Raji (cell line): ENCODE measurements around the gene TRIM36.

Experiments
- POLR2A ChIP-seq: IDR thresholded peaks from 2 replicates; pipeline ENCODE4 v1.6.1; 2011; ENCODE audit warnings: low read depth, low read length, control low read depth; ENCODE audit not compliant: insufficient read depth

TRIM36 gene

GRCh38 chr5:115169487-115170133, at the start of gene TRIM36:
Gene TRIM36, minus strand, starts transcription at chr5:115169908. Its CDS starts 274 bp downstream, at chr5:115169634.
- no peak for TF ChIP-seq POLR2A

- TF ChIP-seq POLR2A, result no peak
Measured at GRCh38 chr5:115214541-115214940, 44.8 kb upstream of the TRIM36 start.

DNA sequence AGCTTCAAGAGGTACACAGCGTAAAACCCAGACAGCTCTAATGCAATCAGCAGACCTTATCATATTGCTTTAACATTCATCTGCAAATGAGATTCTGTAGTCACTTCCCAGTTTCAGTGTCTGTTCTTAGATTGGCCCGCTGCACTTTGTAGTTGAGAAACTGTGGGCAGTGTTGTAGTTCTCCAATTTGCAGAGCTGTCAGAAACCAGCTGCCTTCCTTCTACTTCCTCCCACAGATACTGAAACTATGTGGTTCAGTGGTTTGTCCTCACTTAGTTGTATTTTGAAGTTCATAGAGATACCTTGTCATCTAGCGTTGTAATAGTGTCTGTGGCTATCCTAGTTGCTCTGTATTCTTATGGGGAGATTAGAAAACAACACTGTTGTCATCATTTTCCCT, 39.6 kb upstream of the TRIM36 start:
- TF ChIP-seq POLR2A, result no peak

DNA sequence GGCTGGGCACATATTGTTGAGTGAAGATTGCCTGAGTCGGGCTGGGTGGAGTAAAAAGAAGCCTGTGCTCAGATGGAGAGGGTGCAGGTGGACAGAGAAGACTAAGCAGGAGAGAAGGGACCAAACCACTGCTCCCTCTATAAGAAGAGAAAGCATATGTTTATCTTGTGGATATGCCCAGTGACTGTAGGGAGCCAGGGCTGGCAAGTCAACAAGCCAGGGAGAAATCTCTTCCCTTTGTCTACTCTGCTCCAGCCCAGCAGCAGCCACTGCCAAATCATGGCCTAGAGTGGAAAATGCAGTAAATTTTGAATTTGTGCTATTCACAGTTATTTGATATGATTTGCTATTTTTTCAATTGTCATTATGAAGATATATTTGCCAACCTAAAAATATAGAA, 33.2 kb upstream of the TRIM36 start:
- TF ChIP-seq POLR2A, result no peak

- no peak for TF ChIP-seq POLR2A
Measured at GRCh38 chr5:115196161-115196560, 26.5 kb upstream of the TRIM36 start.

- TF ChIP-seq POLR2A, result no peak
Measured at GRCh38 chr5:115194676-115195075, 25.0 kb upstream of the TRIM36 start.

- TF ChIP-seq POLR2A, result no peak
Measured at GRCh38 chr5:115193295-115193694, 23.6 kb upstream of the TRIM36 start.

DNA sequence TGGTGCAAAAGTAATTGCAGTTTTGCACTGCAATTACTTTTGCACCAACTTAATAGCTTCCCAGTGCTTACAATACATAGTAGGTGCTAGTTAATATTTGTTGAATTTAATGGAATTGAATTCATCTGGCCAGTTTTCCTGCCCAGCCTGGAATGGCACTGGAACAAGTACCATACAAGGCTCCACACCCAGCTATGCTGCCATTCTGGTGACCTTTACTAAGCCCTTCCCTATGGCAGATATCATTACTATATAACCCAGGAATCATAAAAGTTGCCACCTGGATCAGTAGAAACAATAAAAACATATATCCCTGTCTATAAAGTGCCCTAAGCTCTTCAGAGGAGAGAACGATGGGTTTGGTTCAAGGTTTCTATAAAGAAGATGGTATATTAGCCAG, 22.4 kb upstream of the TRIM36 start:
- no peak for TF ChIP-seq POLR2A

DNA sequence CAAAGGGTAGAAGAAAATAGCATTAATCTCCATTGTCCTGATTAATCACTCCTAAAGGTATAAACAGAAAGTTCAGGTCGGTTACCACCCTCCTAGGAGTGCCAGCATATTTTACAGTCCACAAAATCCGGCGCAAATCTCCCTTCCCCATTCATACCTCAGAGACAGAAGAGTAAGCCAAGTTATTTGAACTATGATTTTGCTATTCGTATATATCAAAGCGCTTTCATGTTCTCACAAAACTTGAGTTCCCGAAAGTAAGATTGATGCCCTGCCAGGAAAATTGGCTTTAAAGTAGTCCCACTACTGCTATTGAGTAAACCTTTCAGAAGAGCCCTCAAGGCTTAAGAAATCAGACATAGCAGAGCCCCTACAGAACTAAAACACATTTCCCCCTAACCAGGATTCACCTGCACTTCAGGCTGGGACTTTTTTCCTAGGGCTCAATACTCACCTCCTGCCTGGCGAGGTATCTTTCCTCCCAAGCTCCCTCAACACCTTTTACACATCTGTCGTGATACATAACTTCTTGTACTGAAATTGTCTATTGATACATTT, 21.8 kb upstream of the TRIM36 start:
- TF ChIP-seq POLR2A, result no peak

DNA sequence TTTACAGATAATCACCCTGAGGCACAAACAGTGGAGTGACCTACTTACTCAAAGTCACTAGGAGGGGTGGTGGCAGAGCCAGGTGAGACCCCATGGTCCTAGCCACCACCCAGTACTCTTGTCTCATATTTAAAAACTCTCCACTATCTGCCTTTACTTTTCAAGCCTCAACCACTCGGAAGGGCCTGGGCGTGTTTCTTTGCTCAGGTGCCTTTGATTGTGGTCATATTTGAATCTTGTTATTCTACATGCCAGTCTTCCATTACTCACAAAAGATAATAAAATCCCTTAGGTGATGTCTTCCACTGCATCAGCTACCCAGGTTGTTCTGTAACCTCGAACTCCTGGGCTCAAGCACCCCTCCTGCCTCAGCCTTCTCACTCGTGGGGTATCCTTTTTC, 20.7 kb upstream of the TRIM36 start:
- TF ChIP-seq POLR2A, result no peak

DNA sequence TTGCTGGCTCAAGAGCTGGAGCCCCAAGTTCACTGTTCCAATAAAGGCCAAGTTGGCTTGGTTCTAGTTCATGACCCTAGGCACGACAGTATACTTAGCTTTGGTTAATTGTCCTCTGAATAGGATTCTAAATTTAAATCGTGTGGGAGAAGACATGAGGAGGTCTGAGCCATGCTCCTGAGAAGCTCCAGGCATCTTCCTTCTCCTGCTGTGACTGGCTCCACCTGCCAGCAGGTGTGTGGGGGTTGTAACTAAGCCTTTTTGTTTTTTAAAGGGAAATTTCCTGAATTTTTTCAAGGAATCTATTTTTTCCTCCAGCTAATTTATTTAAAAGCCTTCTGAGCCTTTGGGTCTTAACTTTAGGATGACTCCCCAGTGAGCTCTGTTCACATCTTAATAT, 20.2 kb upstream of the TRIM36 start:
- no peak for TF ChIP-seq POLR2A

DNA sequence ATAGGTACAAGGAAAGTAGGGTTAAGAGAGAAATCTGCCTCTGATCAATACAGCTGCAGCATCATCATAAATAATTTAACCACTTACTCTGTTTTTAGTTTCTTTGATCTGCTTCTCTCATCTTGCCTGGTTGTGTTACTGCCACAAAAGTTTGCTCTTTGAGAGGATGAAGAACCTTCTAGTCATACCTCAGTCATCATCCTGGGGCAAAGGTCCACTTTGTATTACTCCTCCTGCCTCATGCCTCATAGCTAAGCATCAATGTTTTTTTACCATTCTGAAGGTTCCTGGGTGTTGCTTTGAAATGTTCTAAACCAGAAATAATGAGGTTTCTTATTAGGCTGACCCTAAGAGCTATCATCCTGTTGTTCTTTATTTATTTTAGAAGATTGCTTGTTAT, 17.1 kb upstream of the TRIM36 start:
- no peak for TF ChIP-seq POLR2A

GRCh38 chr5:115184770-115185169, 15.1 kb upstream of the TRIM36 start:
- no peak for TF ChIP-seq POLR2A

DNA sequence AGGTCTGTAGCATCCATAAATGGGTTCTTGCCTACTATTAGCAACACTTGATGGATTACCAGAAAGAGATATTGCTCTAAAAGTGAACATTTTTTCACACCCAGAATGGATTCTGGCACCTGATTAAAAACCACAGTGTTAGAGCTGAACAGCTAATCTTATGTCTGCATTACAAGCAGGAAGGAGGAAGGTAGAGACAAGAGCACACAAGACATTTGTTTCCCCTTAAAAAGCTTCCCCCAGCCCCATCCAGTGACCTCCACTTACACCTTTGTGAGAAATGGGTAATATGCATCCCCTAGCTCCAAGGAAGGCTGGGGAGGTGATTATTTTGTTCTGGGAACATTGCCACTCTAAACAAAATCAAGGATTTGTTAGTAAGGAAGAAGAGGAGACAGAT, 12.0 kb upstream of the TRIM36 start:
- no peak for TF ChIP-seq POLR2A

DNA sequence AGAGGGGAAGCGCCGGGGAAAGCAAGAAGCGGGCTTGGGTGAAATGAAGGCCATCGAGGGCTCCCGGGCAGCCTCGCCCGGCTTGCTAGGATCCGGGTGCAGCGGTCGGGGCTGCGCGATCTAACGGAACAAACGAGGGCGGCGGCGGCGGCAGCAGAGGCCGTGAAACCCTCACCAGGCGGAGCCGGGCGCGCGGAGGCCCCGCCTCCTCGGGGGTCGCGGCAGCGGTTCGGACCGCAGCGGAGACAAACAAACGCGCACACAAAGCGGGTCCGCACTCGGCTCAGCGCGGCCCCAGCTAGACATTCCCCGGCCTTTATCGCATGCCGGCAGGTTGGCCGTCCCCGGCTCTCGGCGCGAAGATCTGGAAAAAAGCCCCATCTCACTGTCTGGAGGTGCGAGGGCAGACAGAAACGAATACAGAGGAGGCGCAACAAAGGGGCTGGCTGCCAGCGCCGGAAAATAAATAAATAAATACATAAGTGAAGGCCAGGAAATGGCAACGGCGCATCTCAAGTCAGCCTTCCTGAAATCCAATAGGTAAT, 10.5 kb upstream of the TRIM36 start:
- no peak for TF ChIP-seq POLR2A

DNA sequence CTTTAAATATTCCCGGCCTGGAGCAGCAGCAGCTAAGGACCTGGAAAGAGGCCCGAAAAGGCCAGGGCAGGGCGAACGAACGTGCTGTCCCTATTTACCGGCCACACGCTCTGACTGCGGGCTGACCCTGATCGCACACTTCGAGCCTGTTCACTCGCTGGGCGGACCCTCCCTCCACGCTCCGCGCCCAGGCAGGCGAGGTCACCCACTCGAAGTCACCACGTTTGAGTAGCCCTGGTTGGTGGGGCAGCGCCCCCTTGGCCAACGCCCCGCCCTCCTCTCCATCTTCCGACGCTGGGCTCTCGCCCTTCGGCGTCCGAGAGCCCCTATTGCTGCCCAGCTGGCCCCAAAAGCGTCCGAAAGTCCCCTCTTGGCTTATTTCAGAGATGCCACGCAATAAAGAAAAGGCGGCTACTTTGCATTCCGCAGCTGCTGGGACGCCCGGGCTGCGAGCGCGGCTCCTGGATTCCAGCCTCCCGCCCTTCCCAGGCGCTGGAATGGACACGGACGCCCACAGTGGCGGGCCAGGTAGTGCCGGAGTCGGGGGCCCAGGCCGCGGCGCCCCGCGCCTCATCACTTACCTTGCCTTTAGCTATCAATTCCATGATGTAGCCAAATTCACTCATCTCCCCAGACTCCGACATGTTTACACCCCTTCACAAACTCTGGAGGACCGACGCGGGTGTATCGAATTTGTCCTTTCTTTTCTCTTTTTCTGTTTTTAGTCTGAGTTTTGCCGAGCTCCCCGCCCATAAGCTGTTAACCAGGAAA, 9.9 kb upstream of the TRIM36 start:
- TF ChIP-seq POLR2A, result no peak
